ENCODE data around the gene SMIM14. TPM values are rescaled to one million over a fixed set of nuclear protein-coding genes. Genes with fewer than 3 reads are reported as not detected.

Gene SMIM14
- total and polyA plus RNA-seq, 9 of the 15 experiments (the other 6 are each of a cell fraction or from before 2014, with no cell fraction given) = 0.98 to 3.7 (median 2.2) TPM

DNA sequence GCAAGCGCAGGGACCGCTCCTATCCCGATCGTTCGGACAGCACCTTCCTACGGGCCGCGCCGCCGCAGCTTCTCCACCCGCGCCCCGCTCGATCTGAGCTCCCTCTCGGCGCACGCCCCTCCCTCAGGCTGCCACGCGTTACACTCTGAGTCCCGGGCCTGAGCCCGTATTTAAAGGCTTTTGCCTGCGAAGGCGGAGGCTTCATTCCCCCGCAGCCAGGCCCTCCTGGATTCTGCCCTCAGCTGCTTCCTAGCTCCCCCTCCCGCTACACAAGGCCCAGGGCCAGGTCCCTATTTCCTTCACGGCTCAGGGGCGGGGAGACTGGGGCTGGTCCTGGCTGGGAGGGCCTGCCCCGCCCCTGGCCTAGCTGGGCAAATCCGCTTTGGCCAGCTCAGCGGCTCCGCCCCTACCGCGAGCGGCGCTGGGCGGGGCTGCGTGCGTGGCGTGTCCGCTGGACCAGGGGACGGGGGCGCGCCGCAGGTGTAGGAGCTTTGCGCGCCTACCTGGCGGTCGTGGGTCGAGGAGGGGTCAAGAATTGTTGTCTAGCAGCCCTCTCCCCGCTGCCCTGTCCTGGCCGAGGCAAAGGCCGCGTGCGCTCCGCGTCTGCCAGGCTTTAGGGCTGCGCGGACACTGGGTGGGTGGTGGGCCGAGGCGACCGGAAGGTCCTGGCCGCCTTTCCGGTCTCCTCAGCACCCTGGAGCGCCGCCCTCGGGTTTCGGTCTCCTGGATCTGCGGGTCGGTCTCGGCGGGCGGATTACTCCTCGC is 111.2 kb downstream of the SMIM14 start, which contains the start of gene UGDH (continued):
- TF ChIP-seq E2F1 (CRISPR knock-in tag; IDR thresholded peaks at IDR 0.05) (peak; percentile 32), ZBTB17 (CRISPR knock-in tag; IDR thresholded peaks at IDR 0.05) (peak; percentile 85), NUFIP1 (IDR thresholded peaks at IDR 0.05; ENCODE audit: partially characterized antibody) (no peak), XRCC3 (IDR thresholded peaks at IDR 0.05) (no peak), MTA3 (IDR thresholded peaks at IDR 0.05; ENCODE audit: borderline replicate concordance) (peak; percentile 92), FOXP4 (CRISPR knock-in tag; IDR thresholded peaks at IDR 0.05; ENCODE audit: borderline replicate concordance) (peak; percentile 54; the same call in 1 of the 2 replicates), ATF3 (IDR thresholded peaks at IDR 0.05) (no peak), ATF3 (CRISPR knock-in tag; conservative IDR thresholded peaks at IDR 0.05) (no peak), NCOA2 (IDR thresholded peaks at IDR 0.05; ENCODE audit: partially characterized antibody in 2 of 2) (no peak), TCF3 (CRISPR knock-in tag; IDR thresholded peaks at IDR 0.05) (no peak), PRPF4 (IDR thresholded peaks at IDR 0.05; ENCODE audit: insufficient read depth, low read depth, low read length, poor library complexity, severe bottlenecking) (no peak), SIN3A (IDR thresholded peaks at IDR 0.05; ENCODE audit: borderline replicate concordance in 2 of 2, control insufficient read depth in 1 of 2, low read depth in 2 of 2, low read length in 2 of 2) (peak; percentile 49 to 51; a peak in 2 of 4 replicates), OTX1 (CRISPR knock-in tag; IDR thresholded peaks at IDR 0.05) (peak; percentile 83), LARP7 (IDR thresholded peaks at IDR 0.05) (no peak), FOXM1 (IDR thresholded peaks at IDR 0.05; ENCODE audit: low read depth) (peak; percentile 26; the same call in 1 of the 2 replicates), FOXM1 (CRISPR knock-in tag; IDR thresholded peaks at IDR 0.05; ENCODE audit: low read depth) (peak; percentile 91; the same call in 1 of the 2 replicates), ATF6 (CRISPR knock-in tag; IDR thresholded peaks at IDR 0.05) (0 out of 2 replicates have a peak, but pooled peaks have one; percentile 80), KAT2B (IDR thresholded peaks at IDR 0.05; ENCODE audit: low read depth, low read length) (no peak)
- TF ChIP-seq, protein P1, sequence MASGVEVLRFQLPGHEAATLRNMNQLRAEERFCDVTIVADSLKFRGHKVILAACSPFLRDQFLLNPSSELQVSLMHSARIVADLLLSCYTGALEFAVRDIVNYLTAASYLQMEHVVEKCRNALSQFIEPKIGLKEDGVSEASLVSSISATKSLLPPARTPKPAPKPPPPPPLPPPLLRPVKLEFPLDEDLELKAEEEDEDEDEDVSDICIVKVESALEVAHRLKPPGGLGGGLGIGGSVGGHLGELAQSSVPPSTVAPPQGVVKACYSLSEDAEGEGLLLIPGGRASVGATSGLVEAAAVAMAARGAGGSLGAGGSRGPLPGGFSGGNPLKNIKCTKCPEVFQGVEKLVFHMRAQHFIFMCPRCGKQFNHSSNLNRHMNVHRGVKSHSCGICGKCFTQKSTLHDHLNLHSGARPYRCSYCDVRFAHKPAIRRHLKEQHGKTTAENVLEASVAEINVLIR (CRISPR knock-in tag; IDR thresholded peaks at IDR 0.05) = peak; percentile 50; the same call in 1 of the 2 replicates

All from K562 (cell line).